ENCODE data around the gene PTPRN2. TPM values are rescaled to one million over a fixed set of nuclear protein-coding genes. Genes with fewer than 3 reads are reported as not detected.

The PTPRN2 gene
- total and polyA plus RNA-seq, 2 donors from 2014 or later = 4.8 to 6.2 TPM

GRCh38 chr7:158141806-158142518, 445.7 kb downstream of the PTPRN2 start:
- TF ChIP-seq, protein P1, sequence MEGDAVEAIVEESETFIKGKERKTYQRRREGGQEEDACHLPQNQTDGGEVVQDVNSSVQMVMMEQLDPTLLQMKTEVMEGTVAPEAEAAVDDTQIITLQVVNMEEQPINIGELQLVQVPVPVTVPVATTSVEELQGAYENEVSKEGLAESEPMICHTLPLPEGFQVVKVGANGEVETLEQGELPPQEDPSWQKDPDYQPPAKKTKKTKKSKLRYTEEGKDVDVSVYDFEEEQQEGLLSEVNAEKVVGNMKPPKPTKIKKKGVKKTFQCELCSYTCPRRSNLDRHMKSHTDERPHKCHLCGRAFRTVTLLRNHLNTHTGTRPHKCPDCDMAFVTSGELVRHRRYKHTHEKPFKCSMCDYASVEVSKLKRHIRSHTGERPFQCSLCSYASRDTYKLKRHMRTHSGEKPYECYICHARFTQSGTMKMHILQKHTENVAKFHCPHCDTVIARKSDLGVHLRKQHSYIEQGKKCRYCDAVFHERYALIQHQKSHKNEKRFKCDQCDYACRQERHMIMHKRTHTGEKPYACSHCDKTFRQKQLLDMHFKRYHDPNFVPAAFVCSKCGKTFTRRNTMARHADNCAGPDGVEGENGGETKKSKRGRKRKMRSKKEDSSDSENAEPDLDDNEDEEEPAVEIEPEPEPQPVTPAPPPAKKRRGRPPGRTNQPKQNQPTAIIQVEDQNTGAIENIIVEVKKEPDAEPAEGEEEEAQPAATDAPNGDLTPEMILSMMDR (IDR thresholded peaks at IDR 0.05; ENCODE audit: borderline replicate concordance, extremely low read depth, insufficient read depth) = no peak
- Histone ChIP-seq H3K27me3 (ENCODE audit: control insufficient read depth, insufficient read depth, low read length) (no peaks in the 10 kb centered on the region), H3K4me3 (ENCODE audit: low read length in 3 of 3) (no peak overlapping the region), H3K27ac (ENCODE audit: low read depth in 2 of 2, low read length in 2 of 2) (no peak overlapping the region), H3K4me1 (ENCODE audit: control insufficient read depth in 2 of 3, insufficient read depth in 2 of 3, low read depth in 1 of 3, low read length in 3 of 3) (no peaks in the 10 kb centered on the region), H3K9me3 (ENCODE audit: control insufficient read depth in 2 of 3, insufficient read depth in 1 of 3, low read length in 3 of 3) (no peaks in the 10 kb centered on the region), H3K36me3 (ENCODE audit: control insufficient read depth in 2 of 3, insufficient read depth in 3 of 3, low read length in 3 of 3) (no peaks in the 10 kb centered on the region), H3K9ac (ENCODE audit: low read length in 3 of 3) (no peak overlapping the region)
- FAIRE-seq (no peak), DNase-seq (peak in 1 of 5 donors; percentile 73)
- intact Hi-C loops (cut with DNase I) = no loop called here

DNA sequence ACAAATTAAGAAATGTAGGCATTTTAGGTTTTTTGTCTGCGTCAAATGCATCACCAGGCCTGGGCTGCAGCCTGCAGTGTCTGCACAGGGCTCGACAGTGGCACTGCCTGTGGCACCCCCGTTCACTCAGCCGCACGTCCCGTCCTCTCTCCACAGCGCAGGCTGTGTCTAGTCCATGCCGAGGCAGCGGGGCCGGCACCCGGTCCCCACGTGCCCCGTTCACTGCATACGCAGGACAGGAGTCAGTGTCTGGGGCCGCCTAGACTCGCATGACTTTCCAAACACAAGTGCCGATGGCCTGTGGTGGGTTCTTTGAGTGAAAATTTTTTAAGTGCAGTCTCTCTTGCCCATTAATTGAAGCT, 446.4 kb downstream of the PTPRN2 start:
- H3K4me1 ChIP-seq (ENCODE audit: control insufficient read depth in 2 of 3, insufficient read depth in 2 of 3, low read depth in 1 of 3, low read length in 3 of 3) = no peaks in the 10 kb centered on the region
- DNase-seq = peak in 1 of 5 donors; percentile 46
- no peak overlapping the region for H3K4me3 ChIP-seq (ENCODE audit: low read length in 3 of 3)
- no peak overlapping the region for H3K9ac ChIP-seq (ENCODE audit: low read length in 3 of 3)
- no peaks in the 10 kb centered on the region for H3K9me3 ChIP-seq (ENCODE audit: control insufficient read depth in 2 of 3, insufficient read depth in 1 of 3, low read length in 3 of 3)
- intact Hi-C loops (cut with DNase I) = no loop called here
- TF ChIP-seq, protein P1 (IDR thresholded peaks at IDR 0.05; ENCODE audit: borderline replicate concordance, extremely low read depth, insufficient read depth) = no peak
- no peaks in the 10 kb centered on the region for H3K27me3 ChIP-seq (ENCODE audit: control insufficient read depth, insufficient read depth, low read length)
- H3K36me3 ChIP-seq (ENCODE audit: control insufficient read depth in 2 of 3, insufficient read depth in 3 of 3, low read length in 3 of 3) = no peaks in the 10 kb centered on the region
- FAIRE-seq = no peak
- H3K27ac ChIP-seq (ENCODE audit: low read depth in 2 of 2, low read length in 2 of 2) = no peak overlapping the region

DNA sequence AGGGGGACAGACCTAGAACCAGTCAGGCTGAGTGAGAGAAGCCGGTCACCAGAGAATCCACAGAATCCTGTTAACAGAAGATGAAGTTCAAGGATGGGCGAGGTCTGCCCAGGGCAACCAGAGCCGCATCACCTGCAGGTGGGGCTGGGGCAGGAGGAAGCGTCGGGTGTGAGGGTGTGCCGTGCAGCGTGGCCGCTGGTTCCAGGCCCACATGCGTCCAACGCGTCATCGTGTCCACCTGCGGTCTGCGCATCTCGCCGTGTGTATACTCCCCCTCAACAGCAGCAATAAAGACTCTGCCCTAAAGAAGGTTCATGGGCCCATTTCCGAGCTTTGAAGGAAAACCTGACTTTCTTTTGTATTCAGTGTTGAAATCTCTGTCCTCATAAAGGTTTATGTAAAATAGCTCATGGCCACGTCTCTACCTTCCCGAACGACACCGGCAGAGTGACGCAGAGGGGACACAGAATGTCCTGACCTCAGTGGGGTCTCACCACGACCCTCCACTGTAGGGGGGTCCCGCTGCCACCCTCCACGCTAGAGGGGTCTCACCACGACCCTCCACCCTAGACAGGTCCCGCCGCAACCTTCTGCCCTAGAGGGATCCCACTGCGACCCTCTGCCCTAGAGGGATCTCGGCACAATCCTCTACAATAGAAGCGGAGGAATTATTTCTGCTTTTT, 446.9 kb downstream of the PTPRN2 start:
- H3K27ac ChIP-seq (ENCODE audit: low read depth in 2 of 2, low read length in 2 of 2) = no peak overlapping the region
- no peaks in the 10 kb centered on the region for H3K4me1 ChIP-seq (ENCODE audit: control insufficient read depth in 2 of 3, insufficient read depth in 2 of 3, low read depth in 1 of 3, low read length in 3 of 3)
- no peaks in the 10 kb centered on the region for H3K36me3 ChIP-seq (ENCODE audit: control insufficient read depth in 2 of 3, insufficient read depth in 3 of 3, low read length in 3 of 3)
- no peak overlapping the region for H3K9ac ChIP-seq (ENCODE audit: low read length in 3 of 3)
- DNase-seq (peak in 1 of 5 donors; percentile 37), FAIRE-seq (no peak)
- TF ChIP-seq, protein P1 (IDR thresholded peaks at IDR 0.05; ENCODE audit: borderline replicate concordance, extremely low read depth, insufficient read depth) = no peak
- no peaks in the 10 kb centered on the region for H3K27me3 ChIP-seq (ENCODE audit: control insufficient read depth, insufficient read depth, low read length)
- H3K9me3 ChIP-seq (ENCODE audit: control insufficient read depth in 2 of 3, insufficient read depth in 1 of 3, low read length in 3 of 3) = no peaks in the 10 kb centered on the region
- intact Hi-C loops (cut with DNase I) = no loop called here
- no peak overlapping the region for H3K4me3 ChIP-seq (ENCODE audit: low read length in 3 of 3)

All from kidney (tissue), 14 donors.